Measurements from ENCODE around the gene KCNN3.

- no peak for TF ChIP-seq CTCF (IDR thresholded peaks at IDR 0.05)
- TF ChIP-seq POLR2A (IDR thresholded peaks at IDR 0.05; ENCODE audit: low read depth) = no peak
These were observed 13.1 kb downstream of the KCNN3 start for GRCh38 chr1:154857022-154857421.

All from esophagus muscularis mucosa (tissue), 3 donors.